GM12872 (cell line): Measurements from ENCODE around the gene GRIK4.

ENCODE experiments used
- CTCF ChIP-seq: IDR thresholded peaks from 3 replicates; pipeline ENCODE4 v1.5.1; 2011; ENCODE audit warnings: low read depth, mild to moderate bottlenecking, low read length, moderate library complexity; ENCODE audit not compliant: insufficient read depth

Gene GRIK4

GRCh38 chr11:120824242-120824641, 312.7 kb downstream of the GRIK4 start:
- no peak for TF ChIP-seq CTCF

DNA sequence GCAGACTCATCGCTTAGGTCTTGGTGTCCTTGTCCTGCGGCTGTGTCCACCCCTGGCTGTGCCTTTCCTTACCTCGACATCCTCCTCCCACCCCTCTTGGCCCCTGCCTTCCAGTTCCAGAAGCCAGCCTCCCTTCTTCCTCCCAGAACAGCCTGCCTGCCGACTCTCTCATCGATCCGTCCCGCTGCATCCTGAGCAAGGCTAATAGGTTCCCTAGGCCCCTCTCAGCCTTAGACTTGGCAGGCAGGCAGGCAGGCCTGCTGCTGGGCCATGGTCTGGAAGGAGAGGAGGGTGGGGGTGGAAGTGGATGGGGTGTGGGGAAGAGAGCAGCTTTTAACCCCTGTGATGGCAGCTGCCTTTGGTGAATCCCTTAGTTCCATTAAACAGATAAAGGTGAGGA, 315.6 kb downstream of the GRIK4 start:
- no peak for TF ChIP-seq CTCF

GRCh38 chr11:120827820-120828219, 316.3 kb downstream of the GRIK4 start:
- TF ChIP-seq CTCF, result no peak

GRCh38 chr11:120828847-120829246, 317.3 kb downstream of the GRIK4 start:
- no peak for TF ChIP-seq CTCF

- no peak for TF ChIP-seq CTCF
Observed at GRCh38 chr11:120830085-120830620, 318.6 kb downstream of the GRIK4 start.

- TF ChIP-seq CTCF, result no peak
Observed at GRCh38 chr11:120832481-120833238, 321.1 kb downstream of the GRIK4 start.

- TF ChIP-seq CTCF, result no peak
Observed at GRCh38 chr11:120834686-120835210, 323.2 kb downstream of the GRIK4 start.
